ENCODE results near the gene PEDS1.
"Not testable (repeated sequence)": the region's sequence is repeated elsewhere in the genome, so short reads cannot be mapped to it uniquely, and the experiment has no call there.

The PEDS1 gene

GRCh38 chr20:50182346-50182745 lies 28.8 kb upstream of the PEDS1 start:
- Histone ChIP-seq H3K79me2 (no peaks in the 10 kb centered on the region), H3K36me3 (ENCODE audit: control insufficient read depth, insufficient read depth, low read length) (no peaks in the 10 kb centered on the region)
- TF ChIP-seq, protein P1, sequence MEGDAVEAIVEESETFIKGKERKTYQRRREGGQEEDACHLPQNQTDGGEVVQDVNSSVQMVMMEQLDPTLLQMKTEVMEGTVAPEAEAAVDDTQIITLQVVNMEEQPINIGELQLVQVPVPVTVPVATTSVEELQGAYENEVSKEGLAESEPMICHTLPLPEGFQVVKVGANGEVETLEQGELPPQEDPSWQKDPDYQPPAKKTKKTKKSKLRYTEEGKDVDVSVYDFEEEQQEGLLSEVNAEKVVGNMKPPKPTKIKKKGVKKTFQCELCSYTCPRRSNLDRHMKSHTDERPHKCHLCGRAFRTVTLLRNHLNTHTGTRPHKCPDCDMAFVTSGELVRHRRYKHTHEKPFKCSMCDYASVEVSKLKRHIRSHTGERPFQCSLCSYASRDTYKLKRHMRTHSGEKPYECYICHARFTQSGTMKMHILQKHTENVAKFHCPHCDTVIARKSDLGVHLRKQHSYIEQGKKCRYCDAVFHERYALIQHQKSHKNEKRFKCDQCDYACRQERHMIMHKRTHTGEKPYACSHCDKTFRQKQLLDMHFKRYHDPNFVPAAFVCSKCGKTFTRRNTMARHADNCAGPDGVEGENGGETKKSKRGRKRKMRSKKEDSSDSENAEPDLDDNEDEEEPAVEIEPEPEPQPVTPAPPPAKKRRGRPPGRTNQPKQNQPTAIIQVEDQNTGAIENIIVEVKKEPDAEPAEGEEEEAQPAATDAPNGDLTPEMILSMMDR (IDR thresholded peaks at IDR 0.05), result no peak

GRCh38 chr20:50181344-50181743 lies 27.8 kb upstream of the PEDS1 start:
- Histone ChIP-seq H3K4me1 (no peaks in the 10 kb centered on the region), H3K4me3 (ENCODE audit: low read depth, low read length) (no peak overlapping the region), H3K4me2 (ENCODE audit: low read length) (no peak overlapping the region), H2AFZ (no peak overlapping the region), H3K36me3 (ENCODE audit: control insufficient read depth, insufficient read depth, low read length) (no peaks in the 10 kb centered on the region), H3K27me3 (ENCODE audit: control insufficient read depth, insufficient read depth, low read length) (no peaks in the 10 kb centered on the region), H3K9me3 (ENCODE audit: control insufficient read depth, low read length) (no peaks in the 10 kb centered on the region), H3K27ac (no peak overlapping the region), H3K79me2 (no peaks in the 10 kb centered on the region), H3K9ac (no peak overlapping the region)
- TF ChIP-seq, protein P1 (IDR thresholded peaks at IDR 0.05), result no peak

More at GRCh38 chr20:50182346-50182745, 28.8 kb upstream of the PEDS1 start:
- no peaks in the 10 kb centered on the region for H3K4me1 ChIP-seq
- H3K9ac ChIP-seq, result no peak overlapping the region
- H3K27ac ChIP-seq, result no peak overlapping the region
- H2AFZ ChIP-seq, result no peak overlapping the region
- H3K4me2 ChIP-seq (ENCODE audit: low read length), result no peak overlapping the region
- no peaks in the 10 kb centered on the region for H3K9me3 ChIP-seq (ENCODE audit: control insufficient read depth, low read length)
- no peaks in the 10 kb centered on the region for H3K27me3 ChIP-seq (ENCODE audit: control insufficient read depth, insufficient read depth, low read length)
- H3K4me3 ChIP-seq (ENCODE audit: low read depth, low read length), result no peak overlapping the region

- not testable (repeated sequence) for H3K9me3 ChIP-seq (ENCODE audit: control insufficient read depth, low read length); H3K79me2 ChIP-seq; H3K4me2 ChIP-seq (ENCODE audit: low read length); H2AFZ ChIP-seq; H3K27ac ChIP-seq; H3K4me3 ChIP-seq (ENCODE audit: low read depth, low read length); H3K4me1 ChIP-seq; H3K27me3 ChIP-seq (ENCODE audit: control insufficient read depth, insufficient read depth, low read length); H3K36me3 ChIP-seq (ENCODE audit: control insufficient read depth, insufficient read depth, low read length); H3K9ac ChIP-seq
These were observed 25.1 kb upstream of the PEDS1 start for GRCh38 chr20:50178672-50179071.

- Histone ChIP-seq H3K4me3 (ENCODE audit: low read depth, low read length) (no peak overlapping the region), H3K27me3 (ENCODE audit: control insufficient read depth, insufficient read depth, low read length) (no peaks in the 10 kb centered on the region), H3K4me2 (ENCODE audit: low read length) (no peak overlapping the region), H3K79me2 (peaks cover 3% of the 10 kb centered on the region), H3K36me3 (ENCODE audit: control insufficient read depth, insufficient read depth, low read length) (no peaks in the 10 kb centered on the region), H3K27ac (no peak overlapping the region), H3K4me1 (peaks cover 5% of the 10 kb centered on the region), H3K9me3 (ENCODE audit: control insufficient read depth, low read length) (no peaks in the 10 kb centered on the region), H2AFZ (no peak overlapping the region), H3K9ac (no peak overlapping the region)
- TF ChIP-seq, protein P1 (IDR thresholded peaks at IDR 0.05), result no peak
These were observed 22.7 kb upstream of the PEDS1 start for GRCh38 chr20:50175938-50176933.

GRCh38 chr20:50174456-50174855 lies 20.9 kb upstream of the PEDS1 start:
- Histone ChIP-seq H3K4me2 (ENCODE audit: low read length) (no peak overlapping the region), H3K36me3 (ENCODE audit: control insufficient read depth, insufficient read depth, low read length) (no peaks in the 10 kb centered on the region), H3K4me1 (peaks cover 5% of the 10 kb centered on the region), H3K79me2 (peaks cover 3% of the 10 kb centered on the region), H3K27ac (no peak overlapping the region), H2AFZ (no peak overlapping the region), H3K4me3 (ENCODE audit: low read depth, low read length) (no peak overlapping the region), H3K9me3 (ENCODE audit: control insufficient read depth, low read length) (no peaks in the 10 kb centered on the region), H3K27me3 (ENCODE audit: control insufficient read depth, insufficient read depth, low read length) (no peaks in the 10 kb centered on the region), H3K9ac (no peak overlapping the region)
- TF ChIP-seq, protein P1 (IDR thresholded peaks at IDR 0.05), result no peak
